Upper lobe of left lung (tissue), 4 donors: ENCODE measurements around the gene SPOCK3.

Experiments used
- EP300 ChIP-seq, 4 donors: sonication (generic); formaldehyde crosslinking; IDR thresholded peaks; one replicate each; pipeline ENCODE4 v1.5.1; 2017; ENCODE audit warnings: antibody characterized with exemption in 4 of 4, control low read depth in 2 of 4
- POLR2A ChIP-seq, 4 donors: fragments of 450-650 bp; IDR thresholded peaks; one replicate each; pipeline ENCODE4 v1.5.1; 2016 to 2017; ENCODE audit warnings: antibody characterized with exemption in 4 of 4, mild to moderate bottlenecking in 2 of 4
- POLR2AphosphoS5 ChIP-seq, 2 donors: sonication (generic); formaldehyde crosslinking; IDR thresholded peaks; one replicate each; pipeline ENCODE4 v1.5.1; 2017; ENCODE audit warnings: antibody characterized with exemption in 2 of 2
- TF ChIP-seq, protein P1 (sequence below), 6 experiments: fragments of 450-650 bp in 4 of 6; fragments of 200-600 bp in 2 of 6; sonication (generic) in 2 of 6; IDR thresholded peaks; one replicate each; pipeline ENCODE4 v1.5.1; 2016 to 2019; ENCODE audit warnings: antibody characterized with exemption in 6 of 6

DNA sequence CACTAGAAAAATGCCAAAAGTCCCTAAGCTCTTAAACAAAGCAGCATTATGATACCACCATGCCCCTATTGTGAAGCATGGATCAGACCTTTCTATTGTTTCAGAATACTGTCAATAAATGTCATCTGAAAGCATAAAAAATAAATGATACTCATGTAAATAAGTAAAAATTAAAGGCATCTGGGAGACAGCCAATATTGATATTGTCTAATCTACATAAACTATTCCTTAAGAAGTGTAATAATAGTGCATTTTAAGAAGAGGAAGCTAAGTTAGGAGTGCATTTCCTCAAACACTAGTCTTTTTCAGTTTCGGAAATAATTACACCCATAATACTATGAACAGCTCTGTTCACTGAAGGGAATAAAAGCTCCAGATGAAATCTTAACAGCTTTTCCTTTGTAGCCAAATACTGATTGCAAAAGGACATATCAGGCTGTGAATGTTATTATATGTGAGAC lies 181.6 kb downstream of the SPOCK3 start:
- TF ChIP-seq, protein P1, sequence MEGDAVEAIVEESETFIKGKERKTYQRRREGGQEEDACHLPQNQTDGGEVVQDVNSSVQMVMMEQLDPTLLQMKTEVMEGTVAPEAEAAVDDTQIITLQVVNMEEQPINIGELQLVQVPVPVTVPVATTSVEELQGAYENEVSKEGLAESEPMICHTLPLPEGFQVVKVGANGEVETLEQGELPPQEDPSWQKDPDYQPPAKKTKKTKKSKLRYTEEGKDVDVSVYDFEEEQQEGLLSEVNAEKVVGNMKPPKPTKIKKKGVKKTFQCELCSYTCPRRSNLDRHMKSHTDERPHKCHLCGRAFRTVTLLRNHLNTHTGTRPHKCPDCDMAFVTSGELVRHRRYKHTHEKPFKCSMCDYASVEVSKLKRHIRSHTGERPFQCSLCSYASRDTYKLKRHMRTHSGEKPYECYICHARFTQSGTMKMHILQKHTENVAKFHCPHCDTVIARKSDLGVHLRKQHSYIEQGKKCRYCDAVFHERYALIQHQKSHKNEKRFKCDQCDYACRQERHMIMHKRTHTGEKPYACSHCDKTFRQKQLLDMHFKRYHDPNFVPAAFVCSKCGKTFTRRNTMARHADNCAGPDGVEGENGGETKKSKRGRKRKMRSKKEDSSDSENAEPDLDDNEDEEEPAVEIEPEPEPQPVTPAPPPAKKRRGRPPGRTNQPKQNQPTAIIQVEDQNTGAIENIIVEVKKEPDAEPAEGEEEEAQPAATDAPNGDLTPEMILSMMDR (IDR thresholded peaks at IDR 0.05) = no peak
- TF ChIP-seq POLR2A (IDR thresholded peaks at IDR 0.05) (no peak), POLR2AphosphoS5 (IDR thresholded peaks at IDR 0.05) (no peak), EP300 (IDR thresholded peaks at IDR 0.05) (no peak)
